ENCODE results near the gene KRTAP19-7. TPM values are rescaled to one million over a fixed set of nuclear protein-coding genes. Genes with fewer than 3 reads are reported as not detected.

Gene KRTAP19-7, protein sequence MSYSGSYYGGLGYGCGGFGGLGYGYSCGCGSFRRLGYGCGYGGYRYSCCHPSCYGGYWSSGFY
- total RNA-seq: not detected in 2 replicates

DNA sequence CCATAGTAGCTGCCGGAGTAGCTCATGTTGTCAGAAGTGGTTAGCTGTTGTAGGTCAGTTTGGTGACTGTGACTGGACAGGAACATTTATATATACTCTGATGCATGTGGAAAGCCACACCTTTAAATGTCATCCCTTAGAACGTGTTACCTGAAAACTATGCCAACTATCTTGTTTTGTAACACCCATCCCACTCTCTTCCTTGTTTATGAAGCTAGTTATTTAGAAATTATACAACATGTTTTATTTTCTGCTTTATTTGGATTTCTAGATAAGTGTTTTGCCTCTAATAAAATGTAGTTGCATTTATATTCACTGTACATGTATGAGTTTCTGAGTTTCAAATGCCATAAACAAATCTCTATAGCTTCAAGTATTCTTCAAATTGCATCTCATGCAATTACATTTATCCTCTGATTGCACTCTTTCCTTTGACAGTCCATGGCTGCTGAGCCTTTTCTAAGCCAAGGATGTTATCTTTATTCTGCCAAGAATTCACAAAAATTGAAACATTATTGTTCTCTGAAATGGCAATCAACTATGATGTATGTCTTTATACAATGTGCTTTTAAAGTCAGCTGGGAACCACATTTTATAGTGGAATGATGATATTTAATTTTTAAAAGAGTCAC lies at the start of gene KRTAP19-7:
TSS of gene KRTAP19-7 (minus strand) at position 51 of the 632 bp plus-strand sequence. CDS start at position 26, 25 bp downstream.
- no peak for DNase-seq (ENCODE audit: low read depth)

DNA sequence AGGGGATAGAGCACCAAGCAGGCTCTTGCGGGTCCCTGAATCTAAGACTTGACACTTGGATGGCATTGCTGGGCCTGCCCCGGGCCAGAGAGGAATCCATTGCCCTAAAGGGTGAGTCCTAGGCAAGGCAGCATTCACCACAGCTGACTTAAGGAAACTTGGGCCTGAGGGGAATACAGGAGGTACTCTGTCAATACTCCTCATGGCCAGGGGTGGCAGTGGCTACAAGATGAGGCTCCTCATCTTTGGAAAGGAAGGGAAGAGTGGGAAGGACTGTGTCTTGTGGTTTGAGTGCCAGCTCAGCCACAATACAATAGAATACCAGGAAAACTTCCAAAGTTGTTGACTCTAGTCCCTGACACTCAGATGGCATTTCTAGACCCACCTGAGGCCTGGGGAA lies 44.9 kb upstream of the KRTAP19-7 start:
- no peak for DNase-seq (ENCODE audit: low read depth)

DNA sequence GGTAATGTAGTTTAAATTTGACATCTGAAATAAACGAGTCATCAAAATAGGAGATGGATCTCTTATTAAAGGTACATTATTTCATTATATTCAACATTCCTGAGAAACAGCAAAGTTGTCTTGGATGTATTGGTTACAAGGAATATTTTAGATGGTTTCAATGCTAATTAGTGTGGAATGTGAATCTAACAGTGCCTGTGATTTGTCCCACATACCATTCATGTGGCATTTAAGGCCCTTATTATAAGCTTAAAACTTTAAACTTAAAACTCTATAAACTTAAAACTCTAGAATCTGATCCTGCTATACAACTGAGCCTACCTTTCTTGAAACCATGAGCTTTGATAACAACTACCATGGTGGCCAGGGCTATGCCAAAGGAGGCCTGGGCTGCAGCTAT lies 39.7 kb upstream of the KRTAP19-7 start, which contains the start of gene KRTAP22-1:
TSS of gene KRTAP22-1 (plus strand) at position 301 of the 400 bp plus-strand sequence.
- no peak for DNase-seq (ENCODE audit: low read depth)

DNA sequence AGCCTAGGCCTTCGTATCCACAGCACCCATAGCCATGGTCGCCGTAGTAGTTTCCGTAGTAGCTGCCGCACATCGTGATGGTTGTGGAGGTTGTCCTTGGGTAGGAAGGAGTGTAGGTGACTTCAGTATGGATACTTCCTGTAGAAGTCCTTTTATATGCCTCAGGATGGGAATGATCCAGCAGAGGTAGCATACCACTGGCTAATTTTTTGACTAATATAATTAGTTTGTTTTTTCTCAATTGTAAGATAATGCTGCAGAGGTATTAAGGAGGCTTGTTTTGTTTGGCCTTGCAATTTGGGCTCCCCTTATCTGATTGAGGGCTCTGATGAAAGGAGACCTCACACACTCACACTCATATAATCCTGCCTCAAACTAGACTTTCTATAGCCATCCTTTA lies 37.7 kb upstream of the KRTAP19-7 start, which contains the start of gene KRTAP6-2:
TSS of gene KRTAP6-2 (minus strand) at position 101 of the 400 bp plus-strand sequence. CDS start at position 73, 28 bp downstream.
- DNase-seq (ENCODE audit: low read depth): no peak

DNA sequence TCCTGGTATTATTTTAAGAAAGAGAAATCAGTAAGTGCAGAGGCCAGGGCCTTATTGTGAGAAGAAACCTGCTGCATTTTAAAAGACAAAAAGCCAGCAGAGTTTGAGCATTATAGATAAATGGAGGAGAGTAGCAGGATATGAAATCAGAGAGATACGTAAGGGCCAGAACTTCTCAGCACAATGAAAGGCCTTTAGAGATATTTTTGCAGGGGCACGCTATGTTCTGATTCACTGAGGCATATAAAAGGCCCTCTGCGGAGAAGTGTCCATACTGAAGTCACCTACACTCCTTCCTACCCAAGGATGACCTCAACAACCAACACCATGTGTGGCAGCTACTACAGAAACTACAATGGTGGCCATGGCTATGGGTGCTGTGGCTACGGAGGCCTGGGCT lies 31.0 kb upstream of the KRTAP19-7 start, which contains the start of gene KRTAP6-3:
TSS of gene KRTAP6-3 (plus strand) at position 301 of the 400 bp plus-strand sequence. CDS start at position 307, 6 bp downstream.
- DNase-seq (ENCODE audit: low read depth): no peak

DNA sequence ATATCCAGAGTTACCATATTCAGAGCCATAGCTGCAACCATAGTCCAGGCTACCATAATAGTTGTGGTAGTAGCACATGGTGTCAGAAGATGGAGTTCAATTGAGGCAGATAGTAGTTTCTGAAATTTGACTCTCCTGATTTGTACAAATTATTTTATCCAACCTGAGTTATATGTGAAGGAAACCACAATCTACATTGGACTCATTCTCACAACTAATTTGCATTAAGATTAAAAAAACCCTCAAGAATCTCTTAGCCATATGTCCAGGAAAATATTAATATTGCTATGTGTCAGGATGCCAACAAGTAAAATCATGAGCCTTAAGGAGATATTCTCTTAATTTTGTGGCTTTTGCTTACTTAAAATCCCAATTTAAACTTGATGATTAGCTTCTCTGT lies 29.2 kb upstream of the KRTAP19-7 start, which contains the start of gene KRTAP22-2:
TSS of gene KRTAP22-2 (minus strand) at position 101 of the 400 bp plus-strand sequence.
- no peak for DNase-seq (ENCODE audit: low read depth)

DNA sequence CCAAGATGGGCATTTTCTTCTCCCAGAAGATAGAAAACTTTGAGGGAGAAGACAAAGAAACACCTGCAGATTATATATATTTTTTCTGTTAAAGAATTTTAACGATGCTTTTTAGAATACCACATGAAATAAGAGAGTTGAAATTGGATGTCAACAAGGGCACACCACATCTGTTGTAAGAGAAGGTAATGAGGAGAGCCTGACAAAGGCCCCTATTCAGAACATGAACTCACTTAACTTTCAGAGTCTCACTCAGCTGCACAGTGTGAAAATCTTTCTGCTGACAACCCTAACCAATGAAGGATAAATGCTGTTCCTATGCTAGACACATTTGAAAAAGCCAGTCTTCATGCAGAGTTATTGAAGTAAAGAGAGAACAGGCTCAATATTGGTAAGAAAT lies 21.8 kb upstream of the KRTAP19-7 start:
- DNase-seq (ENCODE audit: low read depth): no peak

DNA sequence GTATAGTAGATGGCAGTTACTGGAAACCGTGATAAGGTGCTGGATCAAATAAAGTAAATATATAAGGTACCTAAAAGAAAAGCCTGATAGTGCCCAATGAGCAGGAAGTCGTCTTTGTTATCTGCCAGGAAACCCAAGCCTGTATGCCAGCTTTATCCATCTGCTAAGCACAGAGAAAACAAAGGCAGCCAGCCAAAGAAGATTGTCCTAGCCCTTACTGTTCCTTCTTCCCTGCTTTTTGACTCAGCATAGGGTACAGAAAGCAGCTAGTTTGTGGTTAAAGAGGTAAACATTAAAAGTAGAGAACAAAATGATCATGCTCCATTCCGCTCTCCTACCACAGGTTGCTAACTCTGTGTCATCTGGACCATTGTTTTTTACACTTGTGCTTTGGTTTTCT lies 19.0 kb upstream of the KRTAP19-7 start:
- no peak for DNase-seq (ENCODE audit: low read depth)

DNA sequence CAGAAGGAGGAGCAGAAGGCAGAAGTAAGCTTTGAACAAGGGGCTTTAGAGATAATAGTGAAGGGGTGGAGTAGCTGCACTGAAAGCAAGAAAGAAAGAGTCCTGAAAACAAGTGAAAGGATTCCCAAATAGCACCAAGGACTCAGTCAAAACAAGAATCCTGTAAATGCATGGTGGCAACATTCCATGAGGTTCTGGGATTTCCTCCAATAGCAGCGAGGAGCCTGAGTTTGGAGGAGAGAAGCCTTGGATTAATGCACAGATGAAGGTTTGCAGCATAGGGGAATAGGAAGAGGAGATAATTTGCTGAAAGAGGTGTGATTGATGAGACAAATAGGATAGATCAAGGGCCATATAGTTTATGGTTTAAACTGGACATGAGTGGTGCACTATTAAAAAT lies 18.2 kb upstream of the KRTAP19-7 start:
- no peak for DNase-seq (ENCODE audit: low read depth)

DNA sequence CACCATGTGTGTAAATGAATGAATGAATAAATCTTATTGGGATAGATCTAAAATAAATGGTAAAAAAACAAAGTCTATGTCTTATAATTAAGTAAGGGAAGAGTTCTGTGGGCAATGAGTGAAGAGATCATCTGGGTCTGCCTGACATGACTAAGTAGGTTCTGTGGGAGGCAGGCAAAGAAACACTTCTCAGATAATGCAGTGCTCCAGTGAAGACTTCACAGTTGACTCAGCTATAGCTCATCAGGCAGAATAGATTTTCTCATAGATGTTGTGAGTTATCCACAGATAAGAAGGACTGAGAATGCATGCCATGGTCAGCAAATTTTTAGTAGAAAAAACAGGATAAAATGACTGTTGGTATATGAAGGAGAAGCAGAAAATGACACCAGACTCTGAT lies 16.7 kb upstream of the KRTAP19-7 start:
- DNase-seq (ENCODE audit: low read depth): no peak

DNA sequence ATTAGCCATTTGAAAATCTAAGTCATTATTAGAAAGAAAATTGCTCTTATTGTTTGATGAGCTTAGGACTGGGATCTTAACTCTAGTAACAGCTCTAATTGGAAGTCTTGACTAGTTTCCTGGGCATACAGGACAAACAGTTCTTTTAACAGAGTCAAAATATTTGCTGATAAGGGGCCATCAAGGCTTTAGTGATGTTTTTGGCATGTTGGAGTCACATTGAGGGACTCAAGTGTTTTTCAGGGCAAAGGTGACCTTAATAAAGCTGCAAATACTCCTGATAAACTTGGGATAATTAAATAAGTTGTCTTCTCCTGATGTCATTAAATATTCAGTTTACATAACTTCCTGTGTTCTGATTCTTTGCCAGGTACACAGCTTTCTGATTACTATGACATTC lies 6.5 kb upstream of the KRTAP19-7 start:
- no peak for DNase-seq (ENCODE audit: low read depth)

DNA sequence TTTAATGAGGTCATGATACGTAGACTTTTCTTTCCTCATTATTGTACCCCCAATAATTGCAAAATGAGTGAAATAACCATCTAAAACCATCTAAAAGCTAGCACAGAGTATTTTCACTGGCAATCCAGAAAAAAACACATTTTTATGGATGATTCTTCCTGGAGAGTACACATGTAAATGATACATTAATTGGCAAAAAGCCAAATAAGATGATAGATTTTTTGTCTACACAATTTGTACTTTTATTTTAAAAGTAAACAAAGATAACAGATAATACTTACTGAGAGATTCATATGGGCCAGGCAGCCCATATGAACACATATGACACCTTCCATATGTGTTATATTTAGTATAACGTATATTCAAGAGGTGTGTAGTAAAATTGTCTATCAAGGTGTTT lies 2.5 kb upstream of the KRTAP19-7 start:
- DNase-seq (ENCODE audit: low read depth): no peak

DNA sequence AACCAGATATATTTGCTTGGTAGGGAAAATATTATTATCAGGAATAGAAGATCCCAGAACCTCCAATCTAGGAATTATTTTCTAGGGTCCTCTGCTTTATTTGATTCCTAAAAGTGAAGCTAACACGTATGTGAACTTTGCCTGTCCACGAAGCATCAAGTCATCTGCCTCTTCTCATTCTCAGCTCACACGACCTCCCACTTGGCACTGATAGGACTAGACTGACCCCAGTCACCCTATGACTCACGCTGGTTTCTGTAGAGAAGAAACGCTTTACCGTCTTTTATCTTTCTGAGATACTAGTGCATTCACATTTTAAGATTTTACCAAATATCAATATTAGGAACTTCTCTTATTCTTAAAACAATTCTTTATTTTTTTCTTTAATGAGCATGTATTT lies 2.0 kb upstream of the KRTAP19-7 start:
- DNase-seq (ENCODE audit: low read depth): no peak

DNA sequence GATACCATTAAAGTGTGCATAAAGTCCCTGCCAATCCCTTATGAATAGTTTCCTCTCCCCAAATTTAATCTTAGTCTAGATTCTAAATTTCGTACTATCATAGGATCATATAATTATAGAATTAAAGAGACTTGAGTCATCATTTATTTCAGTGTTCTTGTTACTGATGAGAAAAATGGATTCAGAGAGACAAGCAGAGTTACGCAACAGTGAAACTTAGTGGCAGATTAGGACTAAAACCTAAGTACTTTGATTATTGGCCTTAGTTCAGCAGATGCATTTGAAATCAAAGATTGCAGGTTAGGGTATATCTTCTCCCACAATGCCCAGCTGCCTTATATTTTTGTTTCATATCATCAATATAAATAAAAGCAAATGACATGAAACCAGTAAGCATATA lies 843 bp upstream of the KRTAP19-7 start:
- DNase-seq (ENCODE audit: low read depth): no peak

DNA sequence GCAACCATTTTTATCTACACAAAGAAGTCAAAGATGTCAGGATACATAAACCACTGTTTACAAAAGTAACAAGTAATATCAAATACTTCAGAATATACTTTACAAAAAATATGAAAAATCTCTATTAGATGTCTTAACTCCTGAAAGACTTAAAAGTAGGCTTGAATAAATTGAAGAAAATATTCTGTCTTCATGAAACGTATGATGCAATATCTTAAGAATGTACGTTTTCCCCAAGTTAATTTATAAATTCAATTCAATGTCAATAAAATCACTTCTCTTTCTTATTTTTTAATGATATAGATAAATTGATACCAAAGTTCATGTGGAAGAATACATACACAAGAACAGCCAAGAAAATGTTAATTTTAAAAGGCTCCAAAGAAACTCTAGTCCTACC lies 6.0 kb downstream of the KRTAP19-7 start:
- DNase-seq (ENCODE audit: low read depth): no peak

DNA sequence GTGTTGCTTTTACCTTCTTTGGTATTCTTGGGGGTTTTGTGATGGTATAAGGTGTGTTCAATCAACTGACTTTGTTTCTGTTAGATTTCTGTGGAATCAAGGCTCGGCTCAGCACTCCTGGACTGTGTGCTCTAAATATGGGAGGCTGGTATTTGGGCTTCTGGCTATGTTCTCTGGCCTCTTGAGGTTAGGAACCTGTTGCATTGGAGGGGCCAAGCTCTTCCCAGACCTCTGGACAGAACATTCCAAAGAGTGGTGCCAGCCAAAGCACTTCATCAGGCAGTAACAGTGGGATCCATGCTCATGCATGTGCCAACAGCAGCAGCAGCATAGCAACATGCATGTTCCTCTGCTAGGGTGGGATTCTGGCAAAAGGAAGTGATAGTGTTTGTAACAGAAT lies 8.3 kb downstream of the KRTAP19-7 start:
- DNase-seq (ENCODE audit: low read depth): no peak

DNA sequence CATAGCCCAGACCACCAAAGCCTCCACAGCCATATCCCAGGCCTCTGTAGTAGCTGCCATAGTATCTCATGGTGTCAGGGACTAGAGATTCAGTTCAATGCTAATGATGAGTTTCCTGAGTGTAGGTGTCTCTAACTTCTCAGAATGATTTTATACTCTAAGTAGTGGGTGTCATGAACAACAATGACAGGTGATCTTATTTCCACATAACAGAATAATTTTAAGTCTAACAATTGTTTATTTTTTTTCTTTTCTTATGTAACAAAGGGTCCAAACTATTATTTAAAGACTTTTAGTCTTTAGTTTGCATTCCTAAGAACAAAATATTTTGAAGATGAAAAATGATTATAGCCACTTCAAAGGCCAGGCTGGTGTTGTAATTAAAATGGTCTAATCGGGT lies 19.4 kb downstream of the KRTAP19-7 start, which contains the start of gene KRTAP19-6:
TSS of gene KRTAP19-6 (minus strand) at position 101 of the 400 bp plus-strand sequence. CDS start at position 70, 31 bp downstream.
- no peak for DNase-seq (ENCODE audit: low read depth)

DNA sequence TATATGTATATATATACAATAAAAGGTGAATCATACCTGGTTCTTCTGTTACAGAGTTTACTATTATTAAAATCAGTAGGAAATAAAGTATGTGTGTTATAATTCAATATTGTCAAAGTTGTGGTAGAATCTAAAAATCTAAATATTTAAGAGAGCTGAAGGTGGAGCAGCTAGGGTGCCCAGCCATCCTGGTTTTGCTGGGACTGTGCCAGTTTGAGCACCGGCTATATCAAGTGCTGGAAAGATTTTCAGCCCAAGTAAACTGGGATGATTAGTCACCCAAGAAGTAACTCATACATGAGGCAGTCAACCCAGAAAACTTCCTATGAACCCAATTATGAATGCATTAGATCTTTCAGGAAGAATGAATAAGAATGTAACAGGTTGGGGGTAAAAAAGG lies 42.2 kb downstream of the KRTAP19-7 start:
- DNase-seq (ENCODE audit: low read depth): no peak

DNA sequence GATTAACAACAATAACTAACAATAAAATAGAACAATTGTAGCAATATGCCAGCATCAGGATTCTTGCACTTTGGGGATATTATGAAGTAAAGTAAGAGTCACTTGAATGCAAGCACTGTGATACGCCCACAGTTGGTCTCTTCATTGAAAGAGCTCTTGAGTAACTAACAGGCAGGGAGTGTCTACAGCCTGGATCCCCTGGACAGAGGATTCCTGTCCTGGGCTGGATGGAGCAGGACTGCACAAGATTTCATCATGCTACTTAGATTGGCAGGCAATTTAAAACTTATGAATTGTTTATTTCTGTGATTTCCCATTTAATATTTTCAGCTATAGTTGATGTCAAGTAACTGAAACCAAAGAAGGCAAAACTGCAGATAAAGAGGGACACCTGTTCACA lies 45.4 kb downstream of the KRTAP19-7 start:
- DNase-seq (ENCODE audit: low read depth): no peak
